Fibroblast of pulmonary artery (primary cell): Measurements from ENCODE around the gene DCAF15.

ENCODE experiments used
- DNase-seq: peaks from one replicate; pipeline ENCODE4 v3.0.0-alpha.2; 2010; ENCODE audit warnings: low read depth
- H3K4me3 ChIP-seq: replicated peaks from 2 replicates; pipeline ENCODE4 v1.5.1; 2011; ENCODE audit warnings: low read depth, mild to moderate bottlenecking, control low read depth, low read length, moderate library complexity
- CTCF ChIP-seq: IDR thresholded peaks from 2 replicates; pipeline ENCODE4 v1.5.1; 2011; ENCODE audit warnings: mild to moderate bottlenecking, control low read depth, low read length, inconsistent platforms; ENCODE audit errors: missing control alignments

The DCAF15 gene

GRCh38 chr19:13981988-13982501 is 29.7 kb downstream of the DCAF15 start:
- TF ChIP-seq CTCF, result no peak
- no peak overlapping the region for H3K4me3 ChIP-seq
- no peak for DNase-seq

DNA sequence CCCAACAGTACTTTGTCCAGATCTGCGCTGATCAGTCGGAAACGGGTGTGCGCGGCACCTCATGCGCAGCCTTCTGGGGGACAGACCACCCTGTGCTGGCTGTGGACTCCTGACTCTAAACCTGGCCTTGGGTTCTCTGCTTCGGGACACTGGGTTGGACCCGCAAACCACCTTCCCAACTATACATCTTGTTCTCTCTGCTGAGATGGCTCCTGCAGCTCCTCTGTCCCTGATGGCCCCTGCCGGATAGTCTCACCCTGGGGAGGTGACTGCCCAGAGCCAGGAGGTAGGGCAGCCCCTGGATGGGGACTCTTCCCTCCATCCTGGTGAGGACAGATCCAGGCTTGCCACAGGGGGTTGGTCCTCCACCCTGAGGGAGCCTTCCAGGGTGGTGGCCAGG is 30.5 kb downstream of the DCAF15 start:
- H3K4me3 ChIP-seq, result no peak overlapping the region
- DNase-seq, result no peak
- no peak for TF ChIP-seq CTCF

GRCh38 chr19:13983213-13983889 is 31.0 kb downstream of the DCAF15 start:
- DNase-seq, result no peak
- no peak overlapping the region for H3K4me3 ChIP-seq
- TF ChIP-seq CTCF, result no peak

GRCh38 chr19:13984186-13984585 is 31.9 kb downstream of the DCAF15 start:
- DNase-seq, result no peak
- H3K4me3 ChIP-seq, result no peak overlapping the region
- no peak for TF ChIP-seq CTCF

- H3K4me3 ChIP-seq, result no peak overlapping the region
- no peak for DNase-seq
- no peak for TF ChIP-seq CTCF
Measured at GRCh38 chr19:13984875-13985741, 32.8 kb downstream of the DCAF15 start.

- no peak for TF ChIP-seq CTCF
- no peak for DNase-seq
- no peak overlapping the region for H3K4me3 ChIP-seq
Measured at GRCh38 chr19:13985771-13986347, 33.5 kb downstream of the DCAF15 start.
